H1 (cell line): ENCODE measurements around the gene LRRC18. TPM values are rescaled to one million over a fixed set of nuclear protein-coding genes. Genes with fewer than 3 reads are reported as not detected.

Experiments
- CTCF ChIA-PET: fragments of 300-600 bp; sonication (Branson Sonifier 250); formaldehyde crosslinking; loops from one replicate; lab custom pipeline; 2021; ENCODE audit not compliant: partially characterized antibody; lab: Charles Lee
- POLR2A ChIA-PET: fragments of 300-600 bp; sonication (Branson Sonifier 250); formaldehyde crosslinking; loops from one replicate; lab custom pipeline; 2021; ENCODE audit warnings: inconsistent platforms; ENCODE audit not compliant: partially characterized antibody; lab: Charles Lee
- DNase-seq, 2 experiments: peaks; one replicate each; pipeline versions ENCODE4 v3.0.0 to v3.0.0-alpha.2; 2010 to 2022; ENCODE audit warnings: low spot score in 2 of 2, low read depth in 1 of 2, mixed read lengths in 1 of 2
- FAIRE-seq: peaks from 2 replicates; lab custom pipeline; 2011; peaks lifted over from hg19 to GRCh38; lab: Jason Lieb, UNC
- H2AFZ ChIP-seq: 2 replicates; pipeline ENCODE4 v1.8.1; 2012; ENCODE audit warnings: low read length, inconsistent platforms
- H2AK5ac ChIP-seq: 2 replicates; pipeline ENCODE4 v1.6.1; 2013; ENCODE audit warnings: low read depth, low read length
- H2BK120ac ChIP-seq: replicated peaks from 2 replicates; pipeline ENCODE3; 2013; ENCODE audit warnings: low read depth, low read length, inconsistent platforms
- H2BK12ac ChIP-seq: 2 replicates; pipeline ENCODE4 v1.6.1; 2013; ENCODE audit warnings: low read depth, low read length
- H2BK15ac ChIP-seq: 2 replicates; pipeline ENCODE4 v1.6.1; 2013; ENCODE audit warnings: low read length
- H2BK20ac ChIP-seq: 2 replicates; pipeline ENCODE4 v1.6.1; 2013; ENCODE audit warnings: low read length
- H2BK5ac ChIP-seq: 2 replicates; pipeline ENCODE4 v1.6.1; 2013; ENCODE audit warnings: low read depth, low read length
- H3K14ac ChIP-seq: 2 replicates; pipeline ENCODE4 v1.6.1; 2013; ENCODE audit warnings: inconsistent platforms; ENCODE audit not compliant: insufficient read length
- H3K18ac ChIP-seq: 2 replicates; pipeline ENCODE4 v1.6.1; 2013; ENCODE audit warnings: low read length; ENCODE audit errors: extremely low read depth
- H3K23ac ChIP-seq: 2 replicates; pipeline ENCODE4 v1.6.1; 2013; ENCODE audit warnings: inconsistent platforms; ENCODE audit not compliant: insufficient read length
- H3K23me2 ChIP-seq: 2 replicates; pipeline ENCODE4 v1.6.1; 2013; ENCODE audit warnings: low read depth, low read length
- H3K27ac ChIP-seq: 2 replicates; pipeline ENCODE4 v1.6.1; 2011; ENCODE audit warnings: low read depth, low read length, inconsistent platforms
- H3K27me3 ChIP-seq, 4 experiments: replicated peaks in 1 of 4; 1 replicate in 1 of 4; 2 replicates in 3 of 4; pipeline versions ENCODE4 v1.6.1 to v1.8.1; 2011 to 2013; ENCODE audit warnings: low read length in 3 of 4, mild to moderate bottlenecking in 3 of 4, inconsistent platforms in 2 of 4, mixed read lengths in 2 of 4, moderate library complexity in 1 of 4; ENCODE audit not compliant: control insufficient read depth in 3 of 4, insufficient read depth in 3 of 4; ENCODE audit errors: extremely low read depth in 1 of 4
- H3K36me3 ChIP-seq, 4 experiments: 2 replicates each; pipeline versions ENCODE4 v1.6.1 to v1.8.1; 2011 to 2013; ENCODE audit warnings: mild to moderate bottlenecking in 4 of 4, low read length in 3 of 4, moderate library complexity in 2 of 4, control low read depth in 1 of 4, inconsistent platforms in 1 of 4; ENCODE audit not compliant: insufficient read depth in 4 of 4, control insufficient read depth in 2 of 4
- H3K4ac ChIP-seq: replicated peaks from 2 replicates; pipeline ENCODE3; 2013; ENCODE audit warnings: low read length, low read depth, mixed read lengths, inconsistent platforms; ENCODE audit not compliant: insufficient read length
- H3K4me1 ChIP-seq, 4 experiments: replicated peaks in 1 of 4; 1 replicate in 1 of 4; 2 replicates in 3 of 4; pipeline versions ENCODE4 v1.6.1 to v1.8.1; 2011 to 2013; ENCODE audit warnings: low read length in 3 of 4, inconsistent platforms in 2 of 4, mixed read lengths in 1 of 4; ENCODE audit not compliant: insufficient read depth in 4 of 4, control insufficient read depth in 3 of 4
- H3K4me2 ChIP-seq, 2 experiments: 2 replicates each; pipeline versions ENCODE4 v1.6.1 to v1.8.1; 2011 to 2013; ENCODE audit warnings: low read depth in 2 of 2, low read length in 2 of 2, control low read depth in 1 of 2, inconsistent platforms in 1 of 2, mild to moderate bottlenecking in 1 of 2; ENCODE audit not compliant: insufficient read depth in 1 of 2
- H3K4me3 ChIP-seq, 4 experiments: fragments of 200-600, 300-600 bp in 1 of 4; sonication (generic), shearing (Covaris generic), sonication (Bioruptor Twin) in 1 of 4; 2 replicates each; pipeline versions ENCODE4 v1.5.1 to v1.8.1; 2011 to 2016; ENCODE audit warnings: low read length in 4 of 4, low read depth in 3 of 4, control low read depth in 2 of 4, inconsistent platforms in 2 of 4, mild to moderate bottlenecking in 2 of 4, mixed read lengths in 1 of 4, moderate library complexity in 1 of 4; ENCODE audit not compliant: insufficient read depth in 2 of 4; ENCODE audit errors: extremely low read depth in 1 of 4
- H3K56ac ChIP-seq: replicated peaks from 2 replicates; pipeline ENCODE3; 2013; ENCODE audit warnings: low read depth, mild to moderate bottlenecking, mixed read lengths, low read length, inconsistent platforms; ENCODE audit not compliant: insufficient read length
- H3K79me1 ChIP-seq: 2 replicates; pipeline ENCODE4 v1.6.1; 2013; ENCODE audit warnings: low read depth, low read length, control low read depth
- H3K79me2 ChIP-seq, 2 experiments: 2 replicates each; pipeline versions ENCODE4 v1.6.1 to v1.8.1; 2012 to 2013; ENCODE audit warnings: low read length in 2 of 2, mild to moderate bottlenecking in 2 of 2, inconsistent platforms in 1 of 2; ENCODE audit not compliant: insufficient read depth in 2 of 2, control insufficient read depth in 1 of 2
- H3K9ac ChIP-seq, 4 experiments: replicated peaks in 1 of 4; 1 replicate in 1 of 4; 2 replicates in 3 of 4; pipeline versions ENCODE4 v1.6.1 to v1.8.1; 2011 to 2013; ENCODE audit warnings: low read depth in 3 of 4, low read length in 3 of 4, control low read depth in 2 of 4, mild to moderate bottlenecking in 2 of 4, moderate library complexity in 2 of 4, inconsistent platforms in 1 of 4; ENCODE audit errors: extremely low read depth in 1 of 4
- H3K9me3 ChIP-seq, 2 experiments: 2 replicates each; pipeline versions ENCODE4 v1.6.1 to v1.8.1; 2012 to 2013; ENCODE audit warnings: mild to moderate bottlenecking in 2 of 2, moderate library complexity in 2 of 2, control low read depth in 1 of 2, inconsistent platforms in 1 of 2, low read depth in 1 of 2, low read length in 1 of 2, mixed read lengths in 1 of 2; ENCODE audit not compliant: insufficient read depth in 2 of 2
- H4K20me1 ChIP-seq, 2 experiments: replicated peaks in 1 of 2; 2 replicates each; pipeline versions ENCODE3 to v1.8.1; 2011 to 2013; ENCODE audit warnings: inconsistent platforms in 2 of 2, low read length in 2 of 2, mild to moderate bottlenecking in 1 of 2; ENCODE audit not compliant: insufficient read depth in 2 of 2, control insufficient read depth in 1 of 2
- H4K5ac ChIP-seq: 2 replicates; pipeline ENCODE4 v1.6.1; 2013; ENCODE audit warnings: low read length, low read depth, mixed read lengths, inconsistent platforms; ENCODE audit not compliant: insufficient read length
- H4K8ac ChIP-seq: 2 replicates; pipeline ENCODE4 v1.8.0; 2013; ENCODE audit warnings: mild to moderate bottlenecking, moderate library complexity, low read length, inconsistent platforms; ENCODE audit not compliant: insufficient read depth; ENCODE audit errors: extremely low read depth
- H4K91ac ChIP-seq: replicated peaks from 2 replicates; pipeline ENCODE3; 2013; ENCODE audit warnings: low read length, mixed read lengths, inconsistent platforms; ENCODE audit not compliant: insufficient read length
- CHD2 ChIP-seq: IDR thresholded peaks from 2 replicates; pipeline ENCODE4 v1.6.1; 2012; ENCODE audit warnings: low read length, improper control_type of control experiment
- CREB1 ChIP-seq: IDR thresholded peaks from 2 replicates; pipeline ENCODE4 v1.6.1; 2012; ENCODE audit warnings: inconsistent platforms
- CTBP2 ChIP-seq: IDR thresholded peaks from 2 replicates; pipeline ENCODE4 v1.7.0; 2011; ENCODE audit warnings: borderline replicate concordance, mild to moderate bottlenecking, moderate library complexity, mixed read lengths, low read length; ENCODE audit not compliant: insufficient read depth, insufficient read length
- EGR1 ChIP-seq: IDR thresholded peaks from 2 replicates; pipeline ENCODE4 v1.6.1; 2011; ENCODE audit warnings: low read depth, low read length, borderline replicate concordance
- JUN ChIP-seq: IDR thresholded peaks from 2 replicates; pipeline ENCODE4 v1.6.1; 2011; ENCODE audit warnings: low read depth, mild to moderate bottlenecking, improper control_type of control experiment, low read length
- KDM1A ChIP-seq: fragments of 200-600, 300-600 bp; sonication (generic); IDR thresholded peaks from 2 replicates; pipeline ENCODE4 v1.7.1; 2016; ENCODE audit warnings: mild to moderate bottlenecking, low read length, borderline replicate concordance
- MAFK ChIP-seq: IDR thresholded peaks from 2 replicates; pipeline ENCODE4 v1.6.1; 2012; ENCODE audit warnings: low read depth, mild to moderate bottlenecking, improper control_type of control experiment, low read length
- NRF1 ChIP-seq: IDR thresholded peaks from 2 replicates; pipeline ENCODE4 v1.6.1; 2011; ENCODE audit warnings: mild to moderate bottlenecking, low read depth, low read length, improper control_type of control experiment
- POLR2AphosphoS5 ChIP-seq: IDR thresholded peaks from 2 replicates; pipeline ENCODE4 v1.6.1; 2011; ENCODE audit warnings: low read depth, low read length
- SIN3A ChIP-seq, 2 experiments: IDR thresholded peaks in 1 of 2; conservative IDR thresholded peaks in 1 of 2; 2 replicates each; pipeline ENCODE4 v1.6.1; 2011 to 2012; ENCODE audit warnings: low read length in 2 of 2, improper control_type of control experiment in 1 of 2, low read depth in 1 of 2, mild to moderate bottlenecking in 1 of 2
- SP2 ChIP-seq: IDR thresholded peaks from 2 replicates; pipeline ENCODE4 v1.6.1; 2012; ENCODE audit warnings: mild to moderate bottlenecking, low read length, inconsistent platforms
- TEAD4 ChIP-seq: IDR thresholded peaks from 2 replicates; pipeline ENCODE4 v1.6.1; 2012; ENCODE audit warnings: low read depth, low read length, inconsistent platforms, mixed read lengths
- USF2 ChIP-seq: IDR thresholded peaks from 2 replicates; pipeline ENCODE4 v1.6.1; 2011; ENCODE audit warnings: low read length, improper control_type of control experiment
- WGBS, 2 experiments: shearing (Covaris generic) in 1 of 2; methylation state at CpG; one replicate each; pipeline versions ENCODE4 v1.1.6 to v1.1.7; 2013 to 2015; ENCODE audit warnings: low lambda C conversion rate in 2 of 2, mixed read lengths in 2 of 2, inconsistent platforms in 1 of 2, low coverage in 1 of 2, missing lambda C conversion rate in 1 of 2; ENCODE audit not compliant: insufficient replicate concordance in 2 of 2, insufficient coverage in 1 of 2, insufficient read length in 1 of 2; ENCODE audit errors: extremely low coverage in 1 of 2, missing lambda C conversion rate in 1 of 2; 5-methylcytosine and 5-hydroxymethylcytosine counted together
- polyA plus RNA-seq, 7 experiments: library from polyadenylated mRNA; depleted of rRNA in 3 of 7; stranded (reverse) in 5 of 7; unstranded in 2 of 7; fragments of >200 nt in 5 of 7; fragments of 200-250 nt in 2 of 7; gene quantifications; 1 replicate in 5 of 7; 2 replicates in 1 of 7; 4 replicates in 1 of 7; pipeline versions ENCODE4 v1.2.1 to v1.2.3, GENCODE V29; 2011 to 2013; ENCODE audit warnings: missing spikeins in 2 of 7, mixed read lengths in 2 of 7
- total RNA-seq: library from RNA; stranded (reverse); fragmentation: NEBNext Ultra II Directional; extraction: Animal tissue kit (Norgen Biotek cat#: 25700); gene quantifications from 2 replicates; pipeline ENCODE4 v1.2.1, GENCODE V29; 2021

Gene LRRC18
- total and polyA plus RNA-seq, 2 of the 8 experiments (the other 6 are each of a cell fraction or from before 2014, with no cell fraction given), result not detected

GRCh38 chr10:48899781-48900180 lies 39.9 kb downstream of the LRRC18 start:
- peak in 1 of 2 experiments; percentile 16 for DNase-seq
- no peak overlapping the region for H4K5ac ChIP-seq
- H2AFZ ChIP-seq, result no peak overlapping the region
- H3K36me3 ChIP-seq, result no peaks in the 10 kb centered on the region
- H2BK5ac ChIP-seq, result no peak overlapping the region
- no peak overlapping the region for H4K91ac ChIP-seq
- no peaks in the 10 kb centered on the region; a peak in 1 of 7 replicates for H3K27me3 ChIP-seq
- H3K4me2 ChIP-seq, result no peak overlapping the region
- no peak for FAIRE-seq
- H3K4me3 ChIP-seq, result no peak overlapping the region
- no peaks in the 10 kb centered on the region for H3K79me2 ChIP-seq
- POLR2A ChIA-PET, result no interaction called here
- no peaks in the 10 kb centered on the region for H3K4me1 ChIP-seq
- H2BK120ac ChIP-seq, result no peak overlapping the region
- H3K4ac ChIP-seq, result no peak overlapping the region
- H3K27ac ChIP-seq, result no peak overlapping the region
- H3K9ac ChIP-seq, result no peak overlapping the region
- no peaks in the 10 kb centered on the region; the same call in 1 of the 2 replicates for H3K23me2 ChIP-seq
- H4K20me1 ChIP-seq, result no peaks in the 10 kb centered on the region
- no peak overlapping the region for H3K23ac ChIP-seq
- no peaks in the 10 kb centered on the region for H3K79me1 ChIP-seq
- CTCF ChIA-PET, result interaction anchor here (1.2 kb wide), 2 partner anchors 8 to 507 kb away, joined by 4 read pairs; no protein-coding TSS in a partner anchor
- no peak overlapping the region for H2AK5ac ChIP-seq
- H2BK15ac ChIP-seq, result no peak overlapping the region
- no peaks in the 10 kb centered on the region for H3K9me3 ChIP-seq
- no peak overlapping the region for H3K14ac ChIP-seq
- no peak overlapping the region for H3K56ac ChIP-seq
- no peak overlapping the region for H4K8ac ChIP-seq
- H2BK12ac ChIP-seq, result no peak overlapping the region
- no peak overlapping the region for H3K18ac ChIP-seq
- no peak overlapping the region for H2BK20ac ChIP-seq
- WGBS, 2 experiments, result 83% methylated on average over 8 of the region's 8 CpGs; no CpG with 5 or more reads in 1 of the 2 experiments
- TF ChIP-seq SP2 (no peak), EGR1 (no peak), CHD2 (no peak), NRF1 (no peak), JUN (no peak), POLR2AphosphoS5 (no peak), CTBP2 (no peak), SIN3A (conservative IDR thresholded peaks at IDR 0.05 in 1 of 2, IDR thresholded peaks at IDR 0.05 in 1 of 2; ENCODE audit: low read depth in 1 of 2, low read length in 2 of 2) (no peak), KDM1A (no peak), TEAD4 (no peak), MAFK (no peak), CREB1 (no peak), USF2 (no peak)
